Panc1 (cell line): ENCODE measurements around the gene CEP83. TPM values are rescaled to one million over a fixed set of nuclear protein-coding genes. Genes with fewer than 3 reads are reported as not detected.
A peak's percentile ranks its signal among the peaks of the same experiment; 100 is the strongest.
"Not testable (repeated sequence)": the region's sequence is repeated elsewhere in the genome, so short reads cannot be mapped to it uniquely, and the experiment has no call there.

Experiments
- ATAC-seq: fragments of 200-7000 bp; cut with Tn5 transposase; 2 replicates; pipeline ENCODE4 v1.9.1; 2020; ENCODE audit warnings: mild to moderate bottlenecking, moderate library complexity
- BruUV-seq: library from RNA; stranded (reverse); fragments of 400-500 nt; replicated peaks from 2 replicates; lab custom pipeline; 2021; lab: Mats Ljungman, UMichigan
- CTCF ChIA-PET: fragments of 300-600 bp; sonication (Branson Sonifier 250); formaldehyde crosslinking; loops from one replicate; lab custom pipeline; 2022; ENCODE audit warnings: antibody characterized with exemption; lab: Charles Lee
- POLR2A ChIA-PET: fragments of 300-600 bp; sonication (Branson Sonifier 250); formaldehyde crosslinking; loops from one replicate; lab custom pipeline; 2022; ENCODE audit warnings: antibody characterized with exemption; lab: Charles Lee
- DNase-seq: peaks from one replicate; pipeline ENCODE4 v3.0.0-alpha.2; 2010; ENCODE audit warnings: low read depth, low spot score
- H3K27ac ChIP-seq: 2 replicates; pipeline ENCODE4 v1.5.1; 2011; ENCODE audit warnings: mild to moderate bottlenecking, low read length, inconsistent platforms
- H3K27me3 ChIP-seq: fragments of 200-500 bp; sonication (Bioruptor generic); 2 replicates; pipeline ENCODE4 v1.6.0; 2014; ENCODE audit warnings: low read length, inconsistent platforms; ENCODE audit not compliant: control insufficient read depth, insufficient read depth
- H3K36me3 ChIP-seq: fragments of 200-500 bp; sonication (Bioruptor generic); 2 replicates; pipeline ENCODE4 v1.5.1; 2014; ENCODE audit warnings: inconsistent platforms, mild to moderate bottlenecking, low read length, moderate library complexity; ENCODE audit not compliant: control insufficient read depth, insufficient read depth
- H3K4me1 ChIP-seq: 2 replicates; pipeline ENCODE4 v1.5.1; 2011; ENCODE audit warnings: inconsistent platforms, mild to moderate bottlenecking, low read length, moderate library complexity; ENCODE audit not compliant: control insufficient read depth, insufficient read depth
- H3K4me3 ChIP-seq, 2 experiments: 2 replicates each; pipeline ENCODE4 v1.5.1; 2011 to 2012; ENCODE audit warnings: low read depth in 2 of 2, low read length in 2 of 2, mild to moderate bottlenecking in 2 of 2, inconsistent platforms in 1 of 2, moderate library complexity in 1 of 2
- H3K9me3 ChIP-seq: fragments of 200-500 bp; sonication (Bioruptor generic); 2 replicates; pipeline ENCODE4 v1.5.1; 2014; ENCODE audit warnings: low read depth, mild to moderate bottlenecking, inconsistent platforms, low read length, moderate library complexity; ENCODE audit not compliant: control insufficient read depth, insufficient read depth
- CTCF ChIP-seq: fragments of 450-650 bp; IDR thresholded peaks from 2 replicates; pipeline ENCODE4 v1.5.1; 2017; ENCODE audit warnings: mild to moderate bottlenecking
- POLR2AphosphoS5 ChIP-seq: IDR thresholded peaks from 2 replicates; pipeline ENCODE4 v1.6.1; 2012; ENCODE audit warnings: mild to moderate bottlenecking, low read depth, low read length, moderate library complexity
- REST ChIP-seq, 2 experiments: IDR thresholded peaks; 2 replicates each; pipeline ENCODE4 v1.6.1; 2011 to 2012; ENCODE audit warnings: low read depth in 2 of 2, control low read depth in 1 of 2, low read length in 1 of 2, mild to moderate bottlenecking in 1 of 2, moderate library complexity in 1 of 2; ENCODE audit not compliant: insufficient read depth in 1 of 2
- SIN3A ChIP-seq: IDR thresholded peaks from 2 replicates; pipeline ENCODE4 v1.6.1; 2012; ENCODE audit warnings: low read depth, mild to moderate bottlenecking, low read length, moderate library complexity, borderline replicate concordance; ENCODE audit not compliant: insufficient read depth
- TCF7L2 ChIP-seq: IDR thresholded peaks from 2 replicates; pipeline ENCODE4 v1.6.1; 2011; ENCODE audit warnings: mild to moderate bottlenecking, low read depth, low read length, inconsistent platforms
- in situ Hi-C: cut with HindIII; loops from 2 replicates; pipeline ENCODE4 v1.10.0; 2016; ENCODE audit warnings: low sequenced_read_pairs, low pct_unique_long_range_greater_than_20kb
- intact Hi-C: fragments of 100-400 bp; cut with micrococcal nuclease; formaldehyde crosslinking; loops from one replicate; pipeline ENCODE4 v1.10.0; 2022; ENCODE audit not compliant: unreplicated experiment
- total RNA-seq: library from RNA; stranded (reverse); gene quantifications from one replicate; pipeline ENCODE4 v1.2.1, GENCODE V29; 2021; ENCODE audit not compliant: unreplicated experiment

The CEP83 gene
- total RNA-seq, 1 experiment from 2014 or later: 28.0 TPM

- POLR2A ChIA-PET: no interaction called here
- Histone ChIP-seq H3K27me3 (no peaks in the 10 kb centered on the region), H3K27ac (peak overlapping the region; percentile 97), H3K9me3 (no peaks in the 10 kb centered on the region), H3K36me3 (peaks cover 5% of the 10 kb centered on the region; the same call in 1 of the 2 replicates), H3K4me3 (peak overlapping the region; percentile 85 to 96), H3K4me1 (peaks cover 6% of the 10 kb centered on the region; the same call in 1 of the 2 replicates)
- DNase-seq (no peak), ATAC-seq (peak; percentile 76)
- CTCF ChIA-PET: no interaction called here
- TF ChIP-seq CTCF (no peak), TCF7L2 (no peak), POLR2AphosphoS5 (no peak), SIN3A (no peak; the same call in 1 of the 2 replicates), REST (IDR thresholded peaks at IDR 0.05; ENCODE audit: insufficient read depth in 1 of 2, low read depth in 2 of 2, low read length in 1 of 2) (no peak)
- intact Hi-C loops: no loop called here
- in situ Hi-C loops: no loop called here
- TSS peak; percentile 87 for BruUV-seq
These were observed 565 bp downstream of the CEP83 start for GRCh38 chr12:94458877-94459727.

GRCh38 chr12:94457311-94457710, 2.4 kb downstream of the CEP83 start:
- BruUV-seq: no TSS peak
- Histone ChIP-seq H3K4me3 (no peak overlapping the region), H3K27me3 (no peaks in the 10 kb centered on the region), H3K27ac (no peak overlapping the region), H3K9me3 (no peaks in the 10 kb centered on the region), H3K4me1 (peaks cover 6% of the 10 kb centered on the region; the same call in 1 of the 2 replicates), H3K36me3 (peaks cover 5% of the 10 kb centered on the region; the same call in 1 of the 2 replicates)
- POLR2A ChIA-PET: no interaction called here
- ATAC-seq: no peak
- TF ChIP-seq REST (IDR thresholded peaks at IDR 0.05; ENCODE audit: insufficient read depth in 1 of 2, low read depth in 2 of 2, low read length in 1 of 2) (no peak), POLR2AphosphoS5 (no peak), CTCF (no peak), TCF7L2 (no peak), SIN3A (no peak)
- in situ Hi-C loops (no loop called here), intact Hi-C loops (no loop called here)
- CTCF ChIA-PET: no interaction called here
- DNase-seq: no peak

GRCh38 chr12:94454318-94454717, 5.3 kb downstream of the CEP83 start:
- CTCF ChIA-PET: interaction anchor here (0.6 kb wide), 1 partner anchor 713 kb away, joined by 3 read pairs; no protein-coding TSS in a partner anchor
- DNase-seq, H3K36me3 ChIP-seq, POLR2A ChIA-PET, H3K27ac ChIP-seq, intact Hi-C loops, ATAC-seq, H3K4me1 ChIP-seq, H3K9me3 ChIP-seq, in situ Hi-C loops, BruUV-seq, H3K4me3 ChIP-seq, H3K27me3 ChIP-seq: not testable (repeated sequence)
